GM23248 (cell line): ENCODE data around the gene ELF4.

Experiments used
- EZH2 ChIP-seq: fragments of 200-600 bp; sonication (generic); IDR thresholded peaks from 2 replicates; pipeline ENCODE4 v1.6.1; 2018; ENCODE audit warnings: antibody characterized with exemption, mild to moderate bottlenecking; ENCODE audit not compliant: insufficient read depth, poor library complexity, severe bottlenecking
- EZH2phosphoT487 ChIP-seq: fragments of 200-600 bp; sonication (generic); IDR thresholded peaks from 2 replicates; pipeline ENCODE4 v1.6.1; 2018; ENCODE audit warnings: antibody characterized with exemption, moderate library complexity, mild to moderate bottlenecking, low read depth; ENCODE audit not compliant: insufficient read depth

GRCh38 chrX:130120746-130121504 lies 10.6 kb upstream of the ELF4 start:
- TF ChIP-seq EZH2phosphoT487 (no peak), EZH2 (no peak)
